ENCODE data around the gene CBLB. TPM values are rescaled to one million over a fixed set of nuclear protein-coding genes. Genes with fewer than 3 reads are reported as not detected.

CBLB gene
- total RNA-seq, 4 donors from 2014 or later, result 17.0 to 33.8 (median 23.0) TPM

- no peak overlapping the region for H3K4me3 ChIP-seq (ENCODE audit: low read depth, poor library complexity, severe bottlenecking)
- intact Hi-C loops (cut with DNase I; ENCODE audit: low total_unique reads), result no loop called here
- DNase-seq (ENCODE audit: low spot score in 2 of 2), result no peak
- 0% methylated on average over 3 of the region's 3 CpGs for WGBS, 2 donors
- TF ChIP-seq CTCF (IDR thresholded peaks at IDR 0.05) (no peak), POLR2A (IDR thresholded peaks at IDR 0.05) (no peak)
These were observed 670 bp upstream of the CBLB start for GRCh38 chr3:105869531-105869833.

- TF ChIP-seq POLR2A (IDR thresholded peaks at IDR 0.05), result no peak
- TF ChIP-seq CTCF (IDR thresholded peaks at IDR 0.05), result no peak
- H3K4me3 ChIP-seq (ENCODE audit: low read depth, poor library complexity, severe bottlenecking), result peak overlapping the region; percentile 99
- intact Hi-C loops (cut with DNase I; ENCODE audit: low total_unique reads), result no loop called here
- DNase-seq (ENCODE audit: low spot score in 2 of 2), result peak; percentile 37 to 91
- 0% methylated on average over 16 to 28 of the region's 28 CpGs for WGBS, 2 donors
These were observed 426 bp downstream of the CBLB start for GRCh38 chr3:105868431-105868741.

- TF ChIP-seq CTCF (IDR thresholded peaks at IDR 0.05) (no peak), POLR2A (IDR thresholded peaks at IDR 0.05) (no peak)
- WGBS, 2 donors, result 1 to 2% methylated on average over 16 of the region's 16 CpGs
- H3K4me3 ChIP-seq (ENCODE audit: low read depth, poor library complexity, severe bottlenecking), result peak overlapping the region; percentile 99
- no peak for DNase-seq (ENCODE audit: low spot score in 2 of 2)
- intact Hi-C loops (cut with DNase I; ENCODE audit: low total_unique reads), result no loop called here
These were observed 941 bp downstream of the CBLB start for GRCh38 chr3:105867712-105868430.

GRCh38 chr3:105866656-105867653, 1.9 kb downstream of the CBLB start:
- no peak for TF ChIP-seq CTCF (IDR thresholded peaks at IDR 0.05)
- no peak for TF ChIP-seq POLR2A (IDR thresholded peaks at IDR 0.05)
- intact Hi-C loops (cut with DNase I; ENCODE audit: low total_unique reads), result no loop called here
- 24 to 38% methylated on average over 9 of the region's 9 CpGs for WGBS, 2 donors
- DNase-seq (ENCODE audit: low spot score in 2 of 2), result no peak
- H3K4me3 ChIP-seq (ENCODE audit: low read depth, poor library complexity, severe bottlenecking), result peak overlapping the region; percentile 99

GRCh38 chr3:105865867-105866350, 2.9 kb downstream of the CBLB start:
- TF ChIP-seq CTCF (IDR thresholded peaks at IDR 0.05) (no peak), POLR2A (IDR thresholded peaks at IDR 0.05) (no peak)
- 47 to 58% methylated on average over 1 of the region's 1 CpG for WGBS, 2 donors
- no peak overlapping the region for H3K4me3 ChIP-seq (ENCODE audit: low read depth, poor library complexity, severe bottlenecking)
- no peak for DNase-seq (ENCODE audit: low spot score in 2 of 2)
- intact Hi-C loops (cut with DNase I; ENCODE audit: low total_unique reads), result no loop called here
